NCI-H2081 treated with DMSO at 0.1 percent for 48 hours (cell line): ENCODE measurements around the gene DNAI2.
"Not testable (repeated sequence)": the region's sequence is repeated elsewhere in the genome, so short reads cannot be mapped to it uniquely, and the experiment has no call there.

Source experiments
- DNase-seq: peaks from one replicate; lab custom pipeline; 2025; lab: John Stamatoyannopoulos, UW

DNAI2 gene

GRCh38 chr17:74245145-74245831 is 28.7 kb upstream of the DNAI2 start:
- no peak for DNase-seq

GRCh38 chr17:74245871-74246270 is 28.2 kb upstream of the DNAI2 start:
- DNase-seq: no peak

- DNase-seq: no peak
These were observed 24.3 kb upstream of the DNAI2 start for GRCh38 chr17:74249590-74250270.

- no peak for DNase-seq
These were observed 23.6 kb upstream of the DNAI2 start for GRCh38 chr17:74250324-74250995.

- no peak for DNase-seq
These were observed 23.0 kb upstream of the DNAI2 start for GRCh38 chr17:74251051-74251450.

GRCh38 chr17:74251569-74251968 is 22.5 kb upstream of the DNAI2 start:
- DNase-seq: no peak

- no peak for DNase-seq
These were observed 21.8 kb upstream of the DNAI2 start for GRCh38 chr17:74252211-74252610.

GRCh38 chr17:74253036-74253435 is 21.0 kb upstream of the DNAI2 start:
- no peak for DNase-seq

- DNase-seq: no peak
These were observed 16.7 kb upstream of the DNAI2 start for GRCh38 chr17:74257311-74257710.

GRCh38 chr17:74259667-74260524 is 14.1 kb upstream of the DNAI2 start:
- DNase-seq: no peak

GRCh38 chr17:74260525-74260850 is 13.5 kb upstream of the DNAI2 start:
- no peak for DNase-seq

- DNase-seq: no peak
These were observed 11.4 kb upstream of the DNAI2 start for GRCh38 chr17:74262601-74263000.

- DNase-seq: not testable (repeated sequence)
These were observed 7.0 kb upstream of the DNAI2 start for GRCh38 chr17:74267054-74267453.

GRCh38 chr17:74267579-74267978 is 6.5 kb upstream of the DNAI2 start:
- no peak for DNase-seq

GRCh38 chr17:74267987-74268499 is 6.0 kb upstream of the DNAI2 start:
- no peak for DNase-seq

- no peak for DNase-seq
These were observed 5.5 kb upstream of the DNAI2 start for GRCh38 chr17:74268558-74268957.

GRCh38 chr17:74270333-74270732 is 3.7 kb upstream of the DNAI2 start:
- no peak for DNase-seq

GRCh38 chr17:74271281-74271680 is 2.8 kb upstream of the DNAI2 start:
- no peak for DNase-seq

- DNase-seq: no peak
These were observed 2.0 kb upstream of the DNAI2 start for GRCh38 chr17:74271901-74272561.

GRCh38 chr17:74272731-74273201 is 1.3 kb upstream of the DNAI2 start:
- DNase-seq: no peak

GRCh38 chr17:74274709-74275340 is 791 bp downstream of the DNAI2 start:
- no peak for DNase-seq
